GM23248 (cell line): Measurements from ENCODE around the gene GTF3C2. TPM values are rescaled to one million over a fixed set of nuclear protein-coding genes. Genes with fewer than 3 reads are reported as not detected.

Source experiments
- DNase-seq: peaks from one replicate; pipeline ENCODE4 v3.0.0-alpha.2; 2015
- H2AFZ ChIP-seq: fragments of 200-600 bp; sonication (generic); 2 replicates; pipeline ENCODE4 v1.6.1; 2016; ENCODE audit warnings: antibody characterized with exemption
- H3F3A ChIP-seq: fragments of 200-600 bp; sonication (generic); 2 replicates; pipeline ENCODE4 v1.6.1; 2016; ENCODE audit warnings: mild to moderate bottlenecking, antibody characterized with exemption, mixed run types; ENCODE audit not compliant: insufficient read depth
- H3K27ac ChIP-seq: fragments of 200-600 bp; sonication (generic); 2 replicates; pipeline ENCODE4 v1.5.1; 2016; ENCODE audit warnings: mild to moderate bottlenecking
- H3K27me3 ChIP-seq: fragments of 200-600 bp; sonication (generic); replicated peaks from 2 replicates; pipeline ENCODE4 v1.6.1; 2016; ENCODE audit warnings: mild to moderate bottlenecking; ENCODE audit not compliant: insufficient read depth
- H3K36me3 ChIP-seq: fragments of 200-600 bp; sonication (generic); 2 replicates; pipeline ENCODE4 v1.6.1; 2016; ENCODE audit warnings: low read depth, mild to moderate bottlenecking
- H3K4me1 ChIP-seq: fragments of 200-600 bp; sonication (generic); 2 replicates; pipeline ENCODE4 v1.6.1; 2016; ENCODE audit warnings: mild to moderate bottlenecking; ENCODE audit not compliant: insufficient read depth
- H3K4me2 ChIP-seq: fragments of 200-600 bp; sonication (generic); one replicate; pipeline ENCODE4 v1.6.1; 2016; ENCODE audit warnings: mild to moderate bottlenecking; ENCODE audit not compliant: unreplicated experiment
- H3K4me3 ChIP-seq: fragments of 200-600 bp; sonication (generic); 2 replicates; pipeline ENCODE4 v1.5.1; 2016; ENCODE audit warnings: mild to moderate bottlenecking
- H3K79me2 ChIP-seq: fragments of 200-600 bp; sonication (generic); 2 replicates; pipeline ENCODE4 v1.6.1; 2016; ENCODE audit warnings: mild to moderate bottlenecking; ENCODE audit not compliant: insufficient read depth
- H3K9ac ChIP-seq: fragments of 200-600 bp; sonication (generic); 2 replicates; pipeline ENCODE4 v1.6.1; 2016; ENCODE audit warnings: mild to moderate bottlenecking
- H3K9me2 ChIP-seq: fragments of 200-600 bp; sonication (generic); 2 replicates; pipeline ENCODE4 v1.6.1; 2016; ENCODE audit warnings: mixed run types, mild to moderate bottlenecking, moderate library complexity; ENCODE audit not compliant: insufficient read depth
- H3K9me3 ChIP-seq: fragments of 200-600 bp; sonication (generic); one replicate; pipeline ENCODE4 v1.6.1; 2017; ENCODE audit warnings: low read depth
- H4K20me1 ChIP-seq: fragments of 200-600 bp; sonication (generic); 2 replicates; pipeline ENCODE4 v1.6.0; 2016; ENCODE audit not compliant: insufficient read depth
- EZH2 ChIP-seq: fragments of 200-600 bp; sonication (generic); IDR thresholded peaks from 2 replicates; pipeline ENCODE4 v1.6.1; 2018; ENCODE audit warnings: antibody characterized with exemption, mild to moderate bottlenecking; ENCODE audit not compliant: insufficient read depth, poor library complexity, severe bottlenecking
- EZH2phosphoT487 ChIP-seq: fragments of 200-600 bp; sonication (generic); IDR thresholded peaks from 2 replicates; pipeline ENCODE4 v1.6.1; 2018; ENCODE audit warnings: antibody characterized with exemption, moderate library complexity, mild to moderate bottlenecking, low read depth; ENCODE audit not compliant: insufficient read depth
- WGBS, 2 experiments: methylation state at CpG; one replicate each; pipeline ENCODE4 v1.1.6; 2015 to 2017; ENCODE audit warnings: low lambda C conversion rate in 2 of 2, low coverage in 1 of 2; ENCODE audit errors: missing lambda C conversion rate in 2 of 2; 5-methylcytosine and 5-hydroxymethylcytosine counted together
- in situ Hi-C: fragments of 300-500 bp; cut with MboI; formaldehyde crosslinking; loops from 2 replicates; pipeline ENCODE4 v1.15.0; 2020
- polyA plus RNA-seq: library from polyadenylated mRNA; unstranded; fragments of >200 nt; fragmentation: Nextera tagmentation; extraction: Ambion mirVana; gene quantifications from 2 replicates; pipeline ENCODE4 v1.2.1, GENCODE V29; 2016
- total RNA-seq: library from RNA; depleted of rRNA; stranded (reverse); fragments of >200 nt; shearing (Covaris generic); gene quantifications from 2 replicates; pipeline ENCODE4 v1.2.3, GENCODE V29; 2014

Gene GTF3C2
- total and polyA plus RNA-seq, 2 experiments from 2014 or later = 22.6 to 26.4 TPM

- H3F3A ChIP-seq = peaks cover 23% of the 10 kb centered on the region; the same call in 1 of the 2 replicates
- in situ Hi-C loops = no loop called here
- peaks cover 82% of the 10 kb centered on the region for H3K79me2 ChIP-seq
- H3K36me3 ChIP-seq = peaks cover 17% of the 10 kb centered on the region
- no peak for DNase-seq
- no peak overlapping the region for H2AFZ ChIP-seq
- no peak overlapping the region for H3K27ac ChIP-seq
- H3K9me2 ChIP-seq = no peaks in the 10 kb centered on the region
- no peak for TF ChIP-seq EZH2phosphoT487
- TF ChIP-seq EZH2 = no peak
- H4K20me1 ChIP-seq = no peaks in the 10 kb centered on the region
- H3K27me3 ChIP-seq = no peaks in the 10 kb centered on the region
- H3K4me1 ChIP-seq = peaks cover 18% of the 10 kb centered on the region
- no peak overlapping the region for H3K4me2 ChIP-seq
- WGBS, 2 experiments = 88 to 91% methylated on average over 5 of the region's 5 CpGs
- no peak overlapping the region for H3K4me3 ChIP-seq
- no peak overlapping the region for H3K9ac ChIP-seq
- H3K9me3 ChIP-seq = no peaks in the 10 kb centered on the region
Observed at GRCh38 chr2:27373567-27373966, 17.0 kb upstream of the GTF3C2 start.

GRCh38 chr2:27372937-27373336 is 16.4 kb upstream of the GTF3C2 start:
- peaks cover 84% of the 10 kb centered on the region for H3K79me2 ChIP-seq
- H3K9me3 ChIP-seq = no peaks in the 10 kb centered on the region
- H3K9ac ChIP-seq = no peak overlapping the region
- TF ChIP-seq EZH2 (no peak), EZH2phosphoT487 (no peak)
- peaks cover 21% of the 10 kb centered on the region for H3K36me3 ChIP-seq
- H3K4me1 ChIP-seq = peaks cover 19% of the 10 kb centered on the region
- DNase-seq = no peak
- no peaks in the 10 kb centered on the region for H3K27me3 ChIP-seq
- H3K9me2 ChIP-seq = no peaks in the 10 kb centered on the region
- 85 to 95% methylated on average over 6 of the region's 6 CpGs for WGBS, 2 experiments
- no peak overlapping the region for H2AFZ ChIP-seq
- no peak overlapping the region for H3K4me2 ChIP-seq
- H3F3A ChIP-seq = peaks cover 23% of the 10 kb centered on the region; the same call in 1 of the 2 replicates
- H3K27ac ChIP-seq = no peak overlapping the region
- H3K4me3 ChIP-seq = no peak overlapping the region
- no peaks in the 10 kb centered on the region for H4K20me1 ChIP-seq
- in situ Hi-C loops = no loop called here

GRCh38 chr2:27370816-27371620 is 14.5 kb upstream of the GTF3C2 start:
- peaks cover 23% of the 10 kb centered on the region; the same call in 1 of the 2 replicates for H3F3A ChIP-seq
- peaks cover 38% of the 10 kb centered on the region for H3K36me3 ChIP-seq
- peak overlapping the region; percentile 95 for H3K4me3 ChIP-seq
- peaks cover 88% of the 10 kb centered on the region for H3K79me2 ChIP-seq
- peak overlapping the region; percentile 98 for H3K4me2 ChIP-seq
- no peaks in the 10 kb centered on the region for H3K9me2 ChIP-seq
- H3K9me3 ChIP-seq = no peaks in the 10 kb centered on the region
- no peaks in the 10 kb centered on the region for H3K27me3 ChIP-seq
- H3K4me1 ChIP-seq = peaks cover 19% of the 10 kb centered on the region
- in situ Hi-C loops = no loop called here
- no peaks in the 10 kb centered on the region for H4K20me1 ChIP-seq
- TF ChIP-seq EZH2 (no peak), EZH2phosphoT487 (no peak)
- H3K27ac ChIP-seq = peak overlapping the region; percentile 75
- peak overlapping the region; percentile 94 for H3K9ac ChIP-seq
- peak; percentile 68 for DNase-seq
- H2AFZ ChIP-seq = peak overlapping the region; percentile 75
- 1% methylated on average over 43 to 46 of the region's 46 CpGs for WGBS, 2 experiments

- peak; percentile 99 for DNase-seq
- no peaks in the 10 kb centered on the region for H3K27me3 ChIP-seq
- peak within 1 kb of the TSS; percentile 86 for H3K27ac ChIP-seq
- TF ChIP-seq EZH2phosphoT487 (no peak), EZH2 (no peak)
- peak within 1 kb of the TSS; percentile 99 for H3K4me2 ChIP-seq
- H3K9me2 ChIP-seq = no peaks in the 10 kb centered on the region
- in situ Hi-C loops = no loop called here
- peaks cover 44% of the 10 kb centered on the region for H3K36me3 ChIP-seq
- H2AFZ ChIP-seq = peak within 1 kb of the TSS; percentile 86
- H3K9ac ChIP-seq = peak within 1 kb of the TSS; percentile 94
- peaks cover 19% of the 10 kb centered on the region for H3K4me1 ChIP-seq
- peaks cover 23% of the 10 kb centered on the region; the same call in 1 of the 2 replicates for H3F3A ChIP-seq
- H3K79me2 ChIP-seq = peaks cover 81% of the 10 kb centered on the region
- WGBS, 2 experiments = 1% methylated on average over 55 to 67 of the region's 85 CpGs
- no peaks in the 10 kb centered on the region for H4K20me1 ChIP-seq
- H3K9me3 ChIP-seq = no peaks in the 10 kb centered on the region
- H3K4me3 ChIP-seq = peak within 1 kb of the TSS; percentile 95
Observed at GRCh38 chr2:27370026-27370815, 13.7 kb upstream of the GTF3C2 start, which contains the start of the genes EIF2B4 and SNX17. Gene EIF2B4 (minus strand): TSS chr2:27370338. CDS start chr2:27370314, 24 bp downstream. Gene SNX17 (plus strand): TSS chr2:27370616. CDS start chr2:27370744, 128 bp downstream.
